ENCODE measurements around the gene DDI2. TPM values are rescaled to one million over a fixed set of nuclear protein-coding genes. Genes with fewer than 3 reads are reported as not detected.

Gene DDI2
- total and polyA plus RNA-seq, 9 of the 15 experiments (the other 6 are each of a cell fraction or from before 2014, with no cell fraction given): 6.5 to 48.4 (median 21.2) TPM

GRCh38 chr1:15617173-15618076, at the start of gene DDI2 (continued):
- TF ChIP-seq, protein P1, sequence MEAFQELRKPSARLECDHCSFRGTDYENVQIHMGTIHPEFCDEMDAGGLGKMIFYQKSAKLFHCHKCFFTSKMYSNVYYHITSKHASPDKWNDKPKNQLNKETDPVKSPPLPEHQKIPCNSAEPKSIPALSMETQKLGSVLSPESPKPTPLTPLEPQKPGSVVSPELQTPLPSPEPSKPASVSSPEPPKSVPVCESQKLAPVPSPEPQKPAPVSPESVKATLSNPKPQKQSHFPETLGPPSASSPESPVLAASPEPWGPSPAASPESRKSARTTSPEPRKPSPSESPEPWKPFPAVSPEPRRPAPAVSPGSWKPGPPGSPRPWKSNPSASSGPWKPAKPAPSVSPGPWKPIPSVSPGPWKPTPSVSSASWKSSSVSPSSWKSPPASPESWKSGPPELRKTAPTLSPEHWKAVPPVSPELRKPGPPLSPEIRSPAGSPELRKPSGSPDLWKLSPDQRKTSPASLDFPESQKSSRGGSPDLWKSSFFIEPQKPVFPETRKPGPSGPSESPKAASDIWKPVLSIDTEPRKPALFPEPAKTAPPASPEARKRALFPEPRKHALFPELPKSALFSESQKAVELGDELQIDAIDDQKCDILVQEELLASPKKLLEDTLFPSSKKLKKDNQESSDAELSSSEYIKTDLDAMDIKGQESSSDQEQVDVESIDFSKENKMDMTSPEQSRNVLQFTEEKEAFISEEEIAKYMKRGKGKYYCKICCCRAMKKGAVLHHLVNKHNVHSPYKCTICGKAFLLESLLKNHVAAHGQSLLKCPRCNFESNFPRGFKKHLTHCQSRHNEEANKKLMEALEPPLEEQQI (IDR thresholded peaks at IDR 0.05): no peak
- TF ChIP-seq HDAC8 (tag; IDR thresholded peaks at IDR 0.05): peak; percentile 55; the same call in 1 of the 2 replicates
- TF ChIP-seq SLC30A9 (CRISPR knock-in tag; IDR thresholded peaks at IDR 0.05): no peak
- peak; percentile 18; the same call in 1 of the 2 replicates for TF ChIP-seq CBX5 (IDR thresholded peaks at IDR 0.05; ENCODE audit: borderline replicate concordance, low read depth)
- TF ChIP-seq, protein P2, sequence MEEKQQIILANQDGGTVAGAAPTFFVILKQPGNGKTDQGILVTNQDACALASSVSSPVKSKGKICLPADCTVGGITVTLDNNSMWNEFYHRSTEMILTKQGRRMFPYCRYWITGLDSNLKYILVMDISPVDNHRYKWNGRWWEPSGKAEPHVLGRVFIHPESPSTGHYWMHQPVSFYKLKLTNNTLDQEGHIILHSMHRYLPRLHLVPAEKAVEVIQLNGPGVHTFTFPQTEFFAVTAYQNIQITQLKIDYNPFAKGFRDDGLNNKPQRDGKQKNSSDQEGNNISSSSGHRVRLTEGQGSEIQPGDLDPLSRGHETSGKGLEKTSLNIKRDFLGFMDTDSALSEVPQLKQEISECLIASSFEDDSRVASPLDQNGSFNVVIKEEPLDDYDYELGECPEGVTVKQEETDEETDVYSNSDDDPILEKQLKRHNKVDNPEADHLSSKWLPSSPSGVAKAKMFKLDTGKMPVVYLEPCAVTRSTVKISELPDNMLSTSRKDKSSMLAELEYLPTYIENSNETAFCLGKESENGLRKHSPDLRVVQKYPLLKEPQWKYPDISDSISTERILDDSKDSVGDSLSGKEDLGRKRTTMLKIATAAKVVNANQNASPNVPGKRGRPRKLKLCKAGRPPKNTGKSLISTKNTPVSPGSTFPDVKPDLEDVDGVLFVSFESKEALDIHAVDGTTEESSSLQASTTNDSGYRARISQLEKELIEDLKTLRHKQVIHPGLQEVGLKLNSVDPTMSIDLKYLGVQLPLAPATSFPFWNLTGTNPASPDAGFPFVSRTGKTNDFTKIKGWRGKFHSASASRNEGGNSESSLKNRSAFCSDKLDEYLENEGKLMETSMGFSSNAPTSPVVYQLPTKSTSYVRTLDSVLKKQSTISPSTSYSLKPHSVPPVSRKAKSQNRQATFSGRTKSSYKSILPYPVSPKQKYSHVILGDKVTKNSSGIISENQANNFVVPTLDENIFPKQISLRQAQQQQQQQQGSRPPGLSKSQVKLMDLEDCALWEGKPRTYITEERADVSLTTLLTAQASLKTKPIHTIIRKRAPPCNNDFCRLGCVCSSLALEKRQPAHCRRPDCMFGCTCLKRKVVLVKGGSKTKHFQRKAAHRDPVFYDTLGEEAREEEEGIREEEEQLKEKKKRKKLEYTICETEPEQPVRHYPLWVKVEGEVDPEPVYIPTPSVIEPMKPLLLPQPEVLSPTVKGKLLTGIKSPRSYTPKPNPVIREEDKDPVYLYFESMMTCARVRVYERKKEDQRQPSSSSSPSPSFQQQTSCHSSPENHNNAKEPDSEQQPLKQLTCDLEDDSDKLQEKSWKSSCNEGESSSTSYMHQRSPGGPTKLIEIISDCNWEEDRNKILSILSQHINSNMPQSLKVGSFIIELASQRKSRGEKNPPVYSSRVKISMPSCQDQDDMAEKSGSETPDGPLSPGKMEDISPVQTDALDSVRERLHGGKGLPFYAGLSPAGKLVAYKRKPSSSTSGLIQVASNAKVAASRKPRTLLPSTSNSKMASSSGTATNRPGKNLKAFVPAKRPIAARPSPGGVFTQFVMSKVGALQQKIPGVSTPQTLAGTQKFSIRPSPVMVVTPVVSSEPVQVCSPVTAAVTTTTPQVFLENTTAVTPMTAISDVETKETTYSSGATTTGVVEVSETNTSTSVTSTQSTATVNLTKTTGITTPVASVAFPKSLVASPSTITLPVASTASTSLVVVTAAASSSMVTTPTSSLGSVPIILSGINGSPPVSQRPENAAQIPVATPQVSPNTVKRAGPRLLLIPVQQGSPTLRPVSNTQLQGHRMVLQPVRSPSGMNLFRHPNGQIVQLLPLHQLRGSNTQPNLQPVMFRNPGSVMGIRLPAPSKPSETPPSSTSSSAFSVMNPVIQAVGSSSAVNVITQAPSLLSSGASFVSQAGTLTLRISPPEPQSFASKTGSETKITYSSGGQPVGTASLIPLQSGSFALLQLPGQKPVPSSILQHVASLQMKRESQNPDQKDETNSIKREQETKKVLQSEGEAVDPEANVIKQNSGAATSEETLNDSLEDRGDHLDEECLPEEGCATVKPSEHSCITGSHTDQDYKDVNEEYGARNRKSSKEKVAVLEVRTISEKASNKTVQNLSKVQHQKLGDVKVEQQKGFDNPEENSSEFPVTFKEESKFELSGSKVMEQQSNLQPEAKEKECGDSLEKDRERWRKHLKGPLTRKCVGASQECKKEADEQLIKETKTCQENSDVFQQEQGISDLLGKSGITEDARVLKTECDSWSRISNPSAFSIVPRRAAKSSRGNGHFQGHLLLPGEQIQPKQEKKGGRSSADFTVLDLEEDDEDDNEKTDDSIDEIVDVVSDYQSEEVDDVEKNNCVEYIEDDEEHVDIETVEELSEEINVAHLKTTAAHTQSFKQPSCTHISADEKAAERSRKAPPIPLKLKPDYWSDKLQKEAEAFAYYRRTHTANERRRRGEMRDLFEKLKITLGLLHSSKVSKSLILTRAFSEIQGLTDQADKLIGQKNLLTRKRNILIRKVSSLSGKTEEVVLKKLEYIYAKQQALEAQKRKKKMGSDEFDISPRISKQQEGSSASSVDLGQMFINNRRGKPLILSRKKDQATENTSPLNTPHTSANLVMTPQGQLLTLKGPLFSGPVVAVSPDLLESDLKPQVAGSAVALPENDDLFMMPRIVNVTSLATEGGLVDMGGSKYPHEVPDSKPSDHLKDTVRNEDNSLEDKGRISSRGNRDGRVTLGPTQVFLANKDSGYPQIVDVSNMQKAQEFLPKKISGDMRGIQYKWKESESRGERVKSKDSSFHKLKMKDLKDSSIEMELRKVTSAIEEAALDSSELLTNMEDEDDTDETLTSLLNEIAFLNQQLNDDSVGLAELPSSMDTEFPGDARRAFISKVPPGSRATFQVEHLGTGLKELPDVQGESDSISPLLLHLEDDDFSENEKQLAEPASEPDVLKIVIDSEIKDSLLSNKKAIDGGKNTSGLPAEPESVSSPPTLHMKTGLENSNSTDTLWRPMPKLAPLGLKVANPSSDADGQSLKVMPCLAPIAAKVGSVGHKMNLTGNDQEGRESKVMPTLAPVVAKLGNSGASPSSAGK (IDR thresholded peaks at IDR 0.05): peak; percentile 58; the same call in 1 of the 2 replicates
- TF ChIP-seq ZFPM2 (CRISPR knock-in tag; IDR thresholded peaks at IDR 0.05): no peak
- no peak for TF ChIP-seq ZNF347 (CRISPR knock-in tag; IDR thresholded peaks at IDR 0.05; ENCODE audit: low read depth)
- no peak for TF ChIP-seq RBM17 (IDR thresholded peaks at IDR 0.05; ENCODE audit: borderline replicate concordance, low read depth, low read length)
- TF ChIP-seq ARID3B (CRISPR knock-in tag; IDR thresholded peaks at IDR 0.05; ENCODE audit: borderline replicate concordance): no peak
- peak; percentile 97 for TF ChIP-seq CHD1 (IDR thresholded peaks at IDR 0.05; ENCODE audit: low read length)
- peak; percentile 62; the same call in 1 of the 2 replicates for TF ChIP-seq ELF1 (tag; IDR thresholded peaks at IDR 0.05)
